ENCODE results near the gene CST11.

CST11 gene

GRCh38 chr20:23419995-23420901, 32.4 kb downstream of the CST11 start:
- no peak for DNase-seq

- DNase-seq = no peak
Observed at GRCh38 chr20:23419657-23419994, 33.0 kb downstream of the CST11 start.

GRCh38 chr20:23417861-23418260, 34.8 kb downstream of the CST11 start:
- DNase-seq = no peak

- no peak for DNase-seq
Observed at GRCh38 chr20:23415959-23416583, 36.6 kb downstream of the CST11 start.

GRCh38 chr20:23415555-23415954, 37.1 kb downstream of the CST11 start:
- DNase-seq = no peak

- DNase-seq = no peak
Observed at GRCh38 chr20:23414526-23415188, 38.0 kb downstream of the CST11 start.

GRCh38 chr20:23413862-23414422, 38.7 kb downstream of the CST11 start:
- DNase-seq = no peak

GRCh38 chr20:23412026-23412425, 40.6 kb downstream of the CST11 start:
- no peak for DNase-seq

GRCh38 chr20:23410916-23411695, 41.6 kb downstream of the CST11 start:
- no peak for DNase-seq

- DNase-seq = no peak
Observed at GRCh38 chr20:23409800-23410199, 42.9 kb downstream of the CST11 start.

- DNase-seq = no peak
Observed at GRCh38 chr20:23408957-23409356, 43.7 kb downstream of the CST11 start.

GRCh38 chr20:23407781-23408464, 44.8 kb downstream of the CST11 start:
- no peak for DNase-seq

GRCh38 chr20:23406880-23407279, 45.8 kb downstream of the CST11 start:
- no peak for DNase-seq

- DNase-seq = no peak
Observed at GRCh38 chr20:23404196-23404595, 48.5 kb downstream of the CST11 start.

GRCh38 chr20:23403751-23404150, 48.9 kb downstream of the CST11 start:
- no peak for DNase-seq

GRCh38 chr20:23401051-23401450, 51.6 kb downstream of the CST11 start:
- no peak for DNase-seq
